Neural cell (in vitro differentiated cells): ENCODE results near the gene PIK3R6. TPM values are rescaled to one million over a fixed set of nuclear protein-coding genes. Genes with fewer than 3 reads are reported as not detected.

Experiments used
- H2AFZ ChIP-seq: fragments of 200-600, 300-800 bp; sonication (generic), shearing (Covaris generic); 2 replicates; pipeline ENCODE4 v1.6.0; 2014; ENCODE audit warnings: low read depth, mild to moderate bottlenecking, antibody characterized with exemption, low read length, moderate library complexity
- H3F3A ChIP-seq: fragments of 200-600 bp; shearing (Covaris generic); 2 replicates; pipeline ENCODE4 v1.6.1; 2016; ENCODE audit warnings: mild to moderate bottlenecking, moderate library complexity, mixed read lengths, antibody characterized with exemption, low read length; ENCODE audit not compliant: insufficient read depth, poor library complexity, severe bottlenecking
- H3K27ac ChIP-seq: fragments of 200-600, 300-800 bp; sonication (generic), shearing (Covaris generic); 2 replicates; pipeline ENCODE4 v1.5.1; 2014; ENCODE audit warnings: mild to moderate bottlenecking, low read length, moderate library complexity
- H3K27me3 ChIP-seq: fragments of 300-800, 200-600 bp; sonication (generic), shearing (Covaris generic); 2 replicates; pipeline ENCODE4 v1.6.0; 2014; ENCODE audit warnings: mild to moderate bottlenecking, low read depth, low read length, moderate library complexity; ENCODE audit not compliant: insufficient read depth
- H3K36me3 ChIP-seq: fragments of 300-800, 200-600 bp; sonication (generic), shearing (Covaris generic); 2 replicates; pipeline ENCODE4 v1.5.1; 2014; ENCODE audit warnings: mild to moderate bottlenecking, antibody characterized with exemption, low read length, moderate library complexity; ENCODE audit not compliant: insufficient read depth
- H3K4me2 ChIP-seq: fragments of 300-800, 200-600 bp; sonication (generic), shearing (Covaris generic); 2 replicates; pipeline ENCODE4 v1.6.0; 2014; ENCODE audit warnings: mild to moderate bottlenecking, low read length
- H3K4me3 ChIP-seq: fragments of 300-800, 200-600 bp; sonication (generic), shearing (Covaris generic); 2 replicates; pipeline ENCODE4 v1.5.1; 2014; ENCODE audit warnings: mild to moderate bottlenecking, low read length, moderate library complexity
- H3K79me2 ChIP-seq: fragments of 200-600 bp; shearing (Covaris generic); replicated peaks from 2 replicates; pipeline ENCODE4 v1.6.0; 2014; ENCODE audit warnings: mild to moderate bottlenecking, low read length, moderate library complexity; ENCODE audit not compliant: insufficient read depth
- H3K9ac ChIP-seq: fragments of 300-800, 200-600 bp; sonication (generic), shearing (Covaris generic); 2 replicates; pipeline ENCODE4 v1.6.1; 2016; ENCODE audit warnings: mild to moderate bottlenecking, low read length, mixed read lengths
- H3K9me2 ChIP-seq: fragments of 200-600 bp; shearing (Covaris generic); 2 replicates; pipeline ENCODE4 v1.6.1; 2016; ENCODE audit warnings: mild to moderate bottlenecking, low read length, mixed read lengths; ENCODE audit not compliant: insufficient read depth
- H3K9me3 ChIP-seq: fragments of 200-600, 300-800 bp; sonication (generic), shearing (Covaris generic); 2 replicates; pipeline ENCODE4 v1.6.1; 2016; ENCODE audit warnings: mild to moderate bottlenecking, mixed run types, low read length, moderate library complexity, mixed read lengths
- H4K20me1 ChIP-seq: fragments of 200-600 bp; shearing (Covaris generic); 2 replicates; pipeline ENCODE4 v1.6.1; 2016; ENCODE audit warnings: mild to moderate bottlenecking, mixed run types; ENCODE audit not compliant: insufficient read depth
- EP300 ChIP-seq: fragments of 450-650 bp; conservative IDR thresholded peaks from 2 replicates; pipeline ENCODE4 v1.6.1; 2014; ENCODE audit warnings: antibody characterized with exemption, mild to moderate bottlenecking, moderate library complexity; ENCODE audit not compliant: poor library complexity, severe bottlenecking
- EZH2 ChIP-seq: fragments of 200-600, 300-800 bp; shearing (Covaris generic), sonication (generic); IDR thresholded peaks from 2 replicates; pipeline ENCODE4 v1.6.1; 2014; ENCODE audit warnings: antibody characterized with exemption, low read length, borderline replicate concordance, mild to moderate bottlenecking; ENCODE audit not compliant: insufficient read depth, poor library complexity, severe bottlenecking
- MXI1 ChIP-seq: fragments of 450-650 bp; conservative IDR thresholded peaks from 2 replicates; pipeline ENCODE4 v1.6.1; 2014; ENCODE audit warnings: antibody characterized with exemption, mild to moderate bottlenecking; ENCODE audit not compliant: poor library complexity, severe bottlenecking
- POLR2AphosphoS5 ChIP-seq: IDR thresholded peaks from 2 replicates; pipeline ENCODE4 v1.6.1; 2012
- RAD21 ChIP-seq: fragments of 450-650 bp; conservative IDR thresholded peaks from 2 replicates; pipeline ENCODE4 v1.6.1; 2014; ENCODE audit warnings: antibody characterized with exemption, mild to moderate bottlenecking, moderate library complexity
- SMC3 ChIP-seq: fragments of 450-650 bp; conservative IDR thresholded peaks from 2 replicates; pipeline ENCODE4 v1.6.1; 2014; ENCODE audit warnings: antibody characterized with exemption, mild to moderate bottlenecking, moderate library complexity; ENCODE audit not compliant: poor library complexity
- TAF1 ChIP-seq: IDR thresholded peaks from 2 replicates; pipeline ENCODE4 v1.6.1; 2012; ENCODE audit warnings: low read depth
- polyA plus RNA-seq: library from polyadenylated mRNA; depleted of rRNA; stranded (reverse); fragments of >200 nt; gene quantifications from 2 replicates; pipeline ENCODE4 v1.2.3, GENCODE V29; 2014
- TF ChIP-seq, protein P1 (sequence below): IDR thresholded peaks from 2 replicates; pipeline ENCODE4 v1.6.1; 2012; ENCODE audit warnings: borderline replicate concordance
- TF ChIP-seq, protein P2 (sequence below): fragments of 450-650 bp; IDR thresholded peaks from 2 replicates; pipeline ENCODE4 v1.5.1; 2014; ENCODE audit warnings: antibody characterized with exemption, mild to moderate bottlenecking, moderate library complexity; ENCODE audit not compliant: poor library complexity, severe bottlenecking

Gene PIK3R6
- polyA plus RNA-seq, 1 donor from 2014 or later = not detected

- no peak overlapping the region for H3K4me3 ChIP-seq
- H3K27me3 ChIP-seq = no peaks in the 10 kb centered on the region
- no peaks in the 10 kb centered on the region for H3F3A ChIP-seq
- no peaks in the 10 kb centered on the region for H4K20me1 ChIP-seq
- no peaks in the 10 kb centered on the region for H3K9me3 ChIP-seq
- no peaks in the 10 kb centered on the region for H3K9me2 ChIP-seq
- TF ChIP-seq MXI1 (no peak), EP300 (no peak), SMC3 (peak; percentile 89), POLR2AphosphoS5 (no peak), EZH2 (no peak), RAD21 (peak; percentile 85), TAF1 (no peak)
- TF ChIP-seq, protein P1, sequence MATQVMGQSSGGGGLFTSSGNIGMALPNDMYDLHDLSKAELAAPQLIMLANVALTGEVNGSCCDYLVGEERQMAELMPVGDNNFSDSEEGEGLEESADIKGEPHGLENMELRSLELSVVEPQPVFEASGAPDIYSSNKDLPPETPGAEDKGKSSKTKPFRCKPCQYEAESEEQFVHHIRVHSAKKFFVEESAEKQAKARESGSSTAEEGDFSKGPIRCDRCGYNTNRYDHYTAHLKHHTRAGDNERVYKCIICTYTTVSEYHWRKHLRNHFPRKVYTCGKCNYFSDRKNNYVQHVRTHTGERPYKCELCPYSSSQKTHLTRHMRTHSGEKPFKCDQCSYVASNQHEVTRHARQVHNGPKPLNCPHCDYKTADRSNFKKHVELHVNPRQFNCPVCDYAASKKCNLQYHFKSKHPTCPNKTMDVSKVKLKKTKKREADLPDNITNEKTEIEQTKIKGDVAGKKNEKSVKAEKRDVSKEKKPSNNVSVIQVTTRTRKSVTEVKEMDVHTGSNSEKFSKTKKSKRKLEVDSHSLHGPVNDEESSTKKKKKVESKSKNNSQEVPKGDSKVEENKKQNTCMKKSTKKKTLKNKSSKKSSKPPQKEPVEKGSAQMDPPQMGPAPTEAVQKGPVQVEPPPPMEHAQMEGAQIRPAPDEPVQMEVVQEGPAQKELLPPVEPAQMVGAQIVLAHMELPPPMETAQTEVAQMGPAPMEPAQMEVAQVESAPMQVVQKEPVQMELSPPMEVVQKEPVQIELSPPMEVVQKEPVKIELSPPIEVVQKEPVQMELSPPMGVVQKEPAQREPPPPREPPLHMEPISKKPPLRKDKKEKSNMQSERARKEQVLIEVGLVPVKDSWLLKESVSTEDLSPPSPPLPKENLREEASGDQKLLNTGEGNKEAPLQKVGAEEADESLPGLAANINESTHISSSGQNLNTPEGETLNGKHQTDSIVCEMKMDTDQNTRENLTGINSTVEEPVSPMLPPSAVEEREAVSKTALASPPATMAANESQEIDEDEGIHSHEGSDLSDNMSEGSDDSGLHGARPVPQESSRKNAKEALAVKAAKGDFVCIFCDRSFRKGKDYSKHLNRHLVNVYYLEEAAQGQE = no peak
- TF ChIP-seq, protein P2, sequence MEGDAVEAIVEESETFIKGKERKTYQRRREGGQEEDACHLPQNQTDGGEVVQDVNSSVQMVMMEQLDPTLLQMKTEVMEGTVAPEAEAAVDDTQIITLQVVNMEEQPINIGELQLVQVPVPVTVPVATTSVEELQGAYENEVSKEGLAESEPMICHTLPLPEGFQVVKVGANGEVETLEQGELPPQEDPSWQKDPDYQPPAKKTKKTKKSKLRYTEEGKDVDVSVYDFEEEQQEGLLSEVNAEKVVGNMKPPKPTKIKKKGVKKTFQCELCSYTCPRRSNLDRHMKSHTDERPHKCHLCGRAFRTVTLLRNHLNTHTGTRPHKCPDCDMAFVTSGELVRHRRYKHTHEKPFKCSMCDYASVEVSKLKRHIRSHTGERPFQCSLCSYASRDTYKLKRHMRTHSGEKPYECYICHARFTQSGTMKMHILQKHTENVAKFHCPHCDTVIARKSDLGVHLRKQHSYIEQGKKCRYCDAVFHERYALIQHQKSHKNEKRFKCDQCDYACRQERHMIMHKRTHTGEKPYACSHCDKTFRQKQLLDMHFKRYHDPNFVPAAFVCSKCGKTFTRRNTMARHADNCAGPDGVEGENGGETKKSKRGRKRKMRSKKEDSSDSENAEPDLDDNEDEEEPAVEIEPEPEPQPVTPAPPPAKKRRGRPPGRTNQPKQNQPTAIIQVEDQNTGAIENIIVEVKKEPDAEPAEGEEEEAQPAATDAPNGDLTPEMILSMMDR = peak; percentile 87
- H3K36me3 ChIP-seq = no peaks in the 10 kb centered on the region
- no peak overlapping the region for H3K27ac ChIP-seq
- H3K9ac ChIP-seq = no peak overlapping the region
- no peak overlapping the region for H2AFZ ChIP-seq
- no peak overlapping the region for H3K4me2 ChIP-seq
- no peaks in the 10 kb centered on the region for H3K79me2 ChIP-seq
These were observed 27.5 kb upstream of the PIK3R6 start for GRCh38 chr17:8894673-8895578.

DNA sequence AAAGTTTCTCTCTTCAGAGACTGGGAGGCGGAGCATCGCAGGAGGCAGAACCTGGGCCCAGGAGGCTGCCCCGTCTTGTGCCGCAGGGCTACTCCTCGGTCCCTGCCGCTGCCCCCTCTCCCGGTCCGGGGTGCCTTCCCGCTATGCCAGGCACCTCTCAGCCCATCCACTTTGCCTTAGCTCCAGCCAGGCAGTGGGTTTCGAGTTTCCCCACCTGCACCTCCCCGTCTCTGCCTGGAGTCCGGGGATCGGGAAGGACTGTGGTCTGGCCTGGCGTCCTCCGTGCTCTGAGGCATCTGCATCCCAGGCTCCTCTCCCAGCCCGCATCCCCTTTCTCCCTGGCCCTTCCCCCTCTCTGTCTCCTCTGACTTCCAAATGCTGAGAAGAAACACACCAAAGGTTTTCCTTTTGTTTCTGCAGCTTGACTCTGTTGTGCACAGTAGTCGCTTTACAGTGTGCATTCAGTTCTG is 26.8 kb upstream of the PIK3R6 start:
- no peaks in the 10 kb centered on the region for H3K79me2 ChIP-seq
- no peak overlapping the region for H3K27ac ChIP-seq
- no peak overlapping the region for H2AFZ ChIP-seq
- no peak overlapping the region for H3K9ac ChIP-seq
- H3K27me3 ChIP-seq = no peaks in the 10 kb centered on the region
- no peaks in the 10 kb centered on the region for H3K9me3 ChIP-seq
- no peaks in the 10 kb centered on the region for H3K9me2 ChIP-seq
- H4K20me1 ChIP-seq = no peaks in the 10 kb centered on the region
- H3F3A ChIP-seq = no peaks in the 10 kb centered on the region
- TF ChIP-seq, protein P2 = no peak
- TF ChIP-seq POLR2AphosphoS5 = no peak
- no peak for TF ChIP-seq SMC3
- no peak for TF ChIP-seq TAF1
- TF ChIP-seq RAD21 = no peak
- TF ChIP-seq MXI1 = no peak
- no peak for TF ChIP-seq EZH2
- no peak for TF ChIP-seq EP300
- TF ChIP-seq, protein P1 = no peak
- H3K4me2 ChIP-seq = no peak overlapping the region
- H3K36me3 ChIP-seq = no peaks in the 10 kb centered on the region
- H3K4me3 ChIP-seq = no peak overlapping the region
